HEK293T (cell line): ENCODE measurements around the gene POU3F1.
"Not testable (repeated sequence)": the region's sequence is repeated elsewhere in the genome, so short reads cannot be mapped to it uniquely, and the experiment has no call there.

ENCODE experiments used
- CTCF ChIA-PET: fragments of 350-600 bp; formaldehyde crosslinking; extraction: SDS; loops from one replicate; lab custom pipeline; 2021; ENCODE audit warnings: antibody characterized with exemption, inconsistent platforms; lab: Yijun Ruan, JAX
- POLR2A ChIA-PET: fragments of 350-600 bp; formaldehyde crosslinking; extraction: SDS; loops from one replicate; lab custom pipeline; 2020; ENCODE audit warnings: antibody characterized with exemption, inconsistent platforms; lab: Yijun Ruan, JAX
- DNase-seq: peaks from one replicate; pipeline ENCODE4 v3.0.0; 2012; ENCODE audit warnings: mixed read lengths; ENCODE audit errors: extremely low spot score
- ARNT ChIP-seq: fragments of 450-650 bp; IDR thresholded peaks from 2 replicates; pipeline ENCODE4 v1.6.1; 2017; ENCODE audit warnings: mild to moderate bottlenecking
- BHLHE40 ChIP-seq: fragments of 450-650 bp; IDR thresholded peaks from 2 replicates; pipeline ENCODE4 v1.6.1; 2016; ENCODE audit warnings: mild to moderate bottlenecking, moderate library complexity, borderline replicate concordance
- CTBP1 ChIP-seq: fragments of 450-650 bp; IDR thresholded peaks from 2 replicates; pipeline ENCODE4 v1.6.1; 2016; ENCODE audit warnings: borderline replicate concordance
- ELF4 ChIP-seq: fragments of 450-650 bp; IDR thresholded peaks from 2 replicates; pipeline ENCODE4 v1.6.1; 2017; ENCODE audit warnings: antibody characterized with exemption
- FOXA1 ChIP-seq: fragments of 450-650 bp; IDR thresholded peaks from 2 replicates; pipeline ENCODE4 v1.6.1; 2016; ENCODE audit warnings: mild to moderate bottlenecking
- FOXK2 ChIP-seq: fragments of 450-650 bp; IDR thresholded peaks from 2 replicates; pipeline ENCODE4 v1.6.1; 2016; ENCODE audit warnings: mild to moderate bottlenecking
- FOXM1 ChIP-seq: fragments of 450-650 bp; IDR thresholded peaks from 2 replicates; pipeline ENCODE4 v1.6.1; 2017; ENCODE audit warnings: mild to moderate bottlenecking, borderline replicate concordance
- HDGF ChIP-seq: fragments of 450-650 bp; IDR thresholded peaks from 2 replicates; pipeline ENCODE4 v1.6.1; 2017; ENCODE audit warnings: antibody characterized with exemption, borderline replicate concordance
- L3MBTL2 ChIP-seq: fragments of 450-650 bp; conservative IDR thresholded peaks from 2 replicates; pipeline ENCODE4 v1.6.1; 2016; ENCODE audit warnings: mild to moderate bottlenecking
- LEF1 ChIP-seq: fragments of 450-650 bp; IDR thresholded peaks from 2 replicates; pipeline ENCODE4 v1.6.1; 2017; ENCODE audit warnings: mild to moderate bottlenecking, borderline replicate concordance
- NFRKB ChIP-seq: fragments of 450-650 bp; IDR thresholded peaks from 2 replicates; pipeline ENCODE4 v1.6.1; 2016; ENCODE audit warnings: mild to moderate bottlenecking, moderate library complexity
- PKNOX1 ChIP-seq: fragments of 450-650 bp; IDR thresholded peaks from 2 replicates; pipeline ENCODE4 v1.6.1; 2016
- SP1 ChIP-seq: fragments of 450-650 bp; IDR thresholded peaks from 2 replicates; pipeline ENCODE4 v1.6.1; 2017
- SUZ12 ChIP-seq: fragments of 450-650 bp; IDR thresholded peaks from 2 replicates; pipeline ENCODE4 v1.6.1; 2016; ENCODE audit warnings: mild to moderate bottlenecking
- TARDBP ChIP-seq: fragments of 450-650 bp; IDR thresholded peaks from 2 replicates; pipeline ENCODE4 v1.6.1; 2016
- ZNF384 ChIP-seq: fragments of 450-650 bp; IDR thresholded peaks from 2 replicates; pipeline ENCODE4 v1.6.1; 2016

POU3F1 gene

GRCh38 chr1:38041936-38042834 lies 4.4 kb downstream of the POU3F1 start:
- CTCF ChIA-PET = no interaction called here
- TF ChIP-seq PKNOX1 (peak; percentile 40; the same call in 1 of the 2 replicates), ZNF384 (no peak)
- POLR2A ChIA-PET = no interaction called here
- DNase-seq = no peak

- no peak for DNase-seq
- TF ChIP-seq LEF1 (no peak), FOXA1 (no peak), FOXM1 (no peak), TARDBP (no peak), L3MBTL2 (no peak), BHLHE40 (no peak)
- ChIA-PET CTCF (interaction anchor here (0.6 to 1.3 kb wide), 3 partner anchors 11 to 436 kb away, joined by 3 to 5 read pairs (median 3); no protein-coding TSS in a partner anchor), POLR2A (no interaction called here)
These were observed 7.1 kb downstream of the POU3F1 start for GRCh38 chr1:38039331-38040088.

GRCh38 chr1:38038861-38039260 lies 7.7 kb downstream of the POU3F1 start:
- no peak for DNase-seq
- TF ChIP-seq TARDBP (no peak), NFRKB (no peak), SP1 (no peak), ELF4 (no peak), LEF1 (no peak)
- POLR2A ChIA-PET = no interaction called here
- CTCF ChIA-PET = interaction anchor here (0.6 to 1.0 kb wide), 3 partner anchors 9 to 156 kb away, joined by 3 to 4 read pairs (median 3); no protein-coding TSS in a partner anchor

GRCh38 chr1:38037221-38037939 lies 9.2 kb downstream of the POU3F1 start:
- CTCF ChIA-PET = interaction anchor here (1.2 kb wide), 1 partner anchor 8 kb away, joined by 3 read pairs; no protein-coding TSS in a partner anchor
- POLR2A ChIA-PET = interaction anchor here (1.6 kb wide), 1 partner anchor 10 kb away, joined by 4 read pairs; no protein-coding TSS in a partner anchor
- no peak for DNase-seq

GRCh38 chr1:38034871-38035270 lies 11.7 kb downstream of the POU3F1 start:
- no peak for DNase-seq
- TF ChIP-seq FOXA1 (no peak), SUZ12 (no peak), NFRKB (no peak), FOXK2 (no peak), TARDBP (no peak), PKNOX1 (no peak), ARNT (no peak), ZNF384 (no peak), FOXM1 (no peak), LEF1 (no peak), HDGF (no peak), L3MBTL2 (no peak), SP1 (no peak), ELF4 (no peak), BHLHE40 (no peak)
- ChIA-PET CTCF (no interaction called here), POLR2A (no interaction called here)

More at GRCh38 chr1:38037221-38037939, 9.2 kb downstream of the POU3F1 start:
- TF ChIP-seq FOXM1 (no peak), SUZ12 (no peak), FOXK2 (no peak), CTBP1 (no peak), L3MBTL2 (no peak), SP1 (no peak), TARDBP (no peak), PKNOX1 (no peak), LEF1 (no peak), NFRKB (no peak), BHLHE40 (no peak), FOXA1 (no peak), ZNF384 (no peak), HDGF (no peak), ELF4 (no peak), ARNT (no peak)

GRCh38 chr1:38032992-38033391 lies 13.6 kb downstream of the POU3F1 start:
- DNase-seq, POLR2A ChIA-PET: not testable (repeated sequence)
- CTCF ChIA-PET = interaction anchor here (0.6 kb wide), 1 partner anchor 202 kb away, joined by 7 read pairs; no protein-coding TSS in a partner anchor
